SK-N-SH treated with all-trans-retinoic acid at 6 μM for 48 hours (cell line): ENCODE measurements around the gene RAP2A.

Experiments used
- ATAC-seq: fragments of 200-7000 bp; cut with Tn5 transposase; 3 replicates; pipeline ENCODE4 v1.9.1; 2020; ENCODE audit warnings: mild to moderate bottlenecking, moderate library complexity
- ARNTL ChIP-seq: fragments of 450-650 bp; formaldehyde crosslinking; IDR thresholded peaks from 2 replicates; pipeline ENCODE4 v1.5.0; 2020; ENCODE audit warnings: low read depth, mild to moderate bottlenecking, moderate library complexity, borderline replicate concordance
- BACH2 ChIP-seq: fragments of 250-450 bp; sonication (Bioruptor Pico); IDR thresholded peaks from 2 replicates; pipeline ENCODE4 v1.9.0; 2021; ENCODE audit warnings: mild to moderate bottlenecking, borderline replicate concordance
- CREB5 ChIP-seq: fragments of 250-450 bp; sonication (Bioruptor Pico); IDR thresholded peaks from 2 replicates; pipeline ENCODE4 v1.5.1; 2020; ENCODE audit warnings: low read depth, mild to moderate bottlenecking, moderate library complexity
- CSDC2 ChIP-seq: fragments of 250-450 bp; sonication (Bioruptor Pico); IDR thresholded peaks from 2 replicates; pipeline ENCODE4 v1.5.0; 2020; ENCODE audit warnings: mild to moderate bottlenecking, moderate library complexity
- ESRRG ChIP-seq: fragments of 250-450 bp; sonication (Bioruptor Pico); IDR thresholded peaks from 2 replicates; pipeline ENCODE4 v1.6.1; 2021; ENCODE audit warnings: mild to moderate bottlenecking
- GLIS3 ChIP-seq: fragments of 250-450 bp; sonication (Bioruptor Pico); IDR thresholded peaks from 2 replicates; pipeline ENCODE4 v1.5.0; 2020; ENCODE audit warnings: mild to moderate bottlenecking, moderate library complexity
- ISL1 ChIP-seq: fragments of 250-450 bp; sonication (Bioruptor Pico); IDR thresholded peaks from 2 replicates; pipeline ENCODE4 v2.1.2; 2022; ENCODE audit warnings: mild to moderate bottlenecking, moderate library complexity
- OSR1 ChIP-seq: fragments of 250-450 bp; sonication (Bioruptor Pico); IDR thresholded peaks from 2 replicates; pipeline ENCODE4 v1.8.0; 2022; ENCODE audit warnings: moderate library complexity, mild to moderate bottlenecking, inconsistent platforms
- PATZ1 ChIP-seq: fragments of 250-450 bp; sonication (Bioruptor Pico); IDR thresholded peaks from 2 replicates; pipeline ENCODE4 v1.8.0; 2020; ENCODE audit warnings: mild to moderate bottlenecking, moderate library complexity, borderline replicate concordance
- POU6F1 ChIP-seq: fragments of 250-450 bp; sonication (Bioruptor Pico); IDR thresholded peaks from 2 replicates; pipeline ENCODE4 v1.8.0; 2021; ENCODE audit warnings: low read depth, mild to moderate bottlenecking, moderate library complexity, borderline replicate concordance
- PPARA ChIP-seq: fragments of 250-450 bp; sonication (Bioruptor Pico); IDR thresholded peaks from 2 replicates; pipeline ENCODE4 v1.5.0; 2020; ENCODE audit warnings: mild to moderate bottlenecking, borderline replicate concordance
- RARB ChIP-seq: fragments of 250-450 bp; sonication (Bioruptor Pico); IDR thresholded peaks from 2 replicates; pipeline ENCODE4 v1.8.0; 2021; ENCODE audit warnings: mild to moderate bottlenecking, moderate library complexity
- TCF4 ChIP-seq: fragments of 250-450 bp; sonication (Bioruptor Pico); IDR thresholded peaks from 2 replicates; pipeline ENCODE4 v1.8.0; 2021; ENCODE audit warnings: mild to moderate bottlenecking, moderate library complexity, borderline replicate concordance
- TOX ChIP-seq: fragments of 250-450 bp; sonication (Bioruptor Pico); IDR thresholded peaks from 2 replicates; pipeline ENCODE4 v1.8.0; 2021; ENCODE audit warnings: mild to moderate bottlenecking, moderate library complexity, borderline replicate concordance
- ZC3H10 ChIP-seq: fragments of 250-450 bp; sonication (Bioruptor Pico); IDR thresholded peaks from 2 replicates; pipeline ENCODE4 v1.5.1; 2021; ENCODE audit warnings: mild to moderate bottlenecking, moderate library complexity
- ZFP3 ChIP-seq: fragments of 250-450 bp; sonication (Bioruptor Pico); IDR thresholded peaks from 2 replicates; pipeline ENCODE4 v1.5.0; 2020; ENCODE audit warnings: mild to moderate bottlenecking, moderate library complexity
- ZFP30 ChIP-seq: fragments of 450-650 bp; formaldehyde crosslinking; IDR thresholded peaks from 2 replicates; pipeline ENCODE4 v1.5.0; 2022; ENCODE audit warnings: mild to moderate bottlenecking, moderate library complexity
- ZNF565 ChIP-seq: fragments of 450-650 bp; formaldehyde crosslinking; conservative IDR thresholded peaks from 2 replicates; pipeline ENCODE4 v1.5.0; 2020; ENCODE audit warnings: low read depth, mild to moderate bottlenecking, moderate library complexity
- ZNF70 ChIP-seq: fragments of 450-650 bp; formaldehyde crosslinking; IDR thresholded peaks from 2 replicates; pipeline ENCODE4 v1.5.0; 2020; ENCODE audit warnings: mild to moderate bottlenecking, moderate library complexity
- ZNF8 ChIP-seq: fragments of 450-650 bp; formaldehyde crosslinking; IDR thresholded peaks from 2 replicates; pipeline ENCODE4 v1.5.0; 2020; ENCODE audit warnings: mild to moderate bottlenecking, moderate library complexity

Gene RAP2A

GRCh38 chr13:97422118-97423054, 11.6 kb upstream of the RAP2A start (continued):
- TF ChIP-seq ZC3H10 (no peak), CREB5 (no peak), ZNF565 (CRISPR knock-in tag) (no peak), TCF4 (CRISPR knock-in tag) (no peak), PPARA (CRISPR knock-in tag) (no peak)

- ATAC-seq = no peak
- TF ChIP-seq ZNF70 (CRISPR knock-in tag) (no peak), CSDC2 (CRISPR knock-in tag) (no peak), TOX (no peak), RARB (CRISPR knock-in tag) (no peak), ESRRG (CRISPR knock-in tag) (no peak), ZFP30 (CRISPR knock-in tag) (no peak), ZC3H10 (no peak), PATZ1 (CRISPR knock-in tag) (no peak), BACH2 (CRISPR knock-in tag) (no peak), ARNTL (CRISPR knock-in tag) (no peak), ZNF565 (CRISPR knock-in tag) (no peak), OSR1 (no peak), POU6F1 (CRISPR knock-in tag) (no peak)
These were observed 10.5 kb upstream of the RAP2A start for GRCh38 chr13:97423300-97424045.

GRCh38 chr13:97425590-97425989, 8.4 kb upstream of the RAP2A start:
- TF ChIP-seq CREB5 = no peak
- TF ChIP-seq ZFP3 (CRISPR knock-in tag) = no peak
- TF ChIP-seq GLIS3 (CRISPR knock-in tag) = no peak
- no peak for TF ChIP-seq ZNF8 (CRISPR knock-in tag)
- TF ChIP-seq RARB (CRISPR knock-in tag) = no peak
- TF ChIP-seq ESRRG (CRISPR knock-in tag) = no peak
- no peak for TF ChIP-seq BACH2 (CRISPR knock-in tag)
- no peak for TF ChIP-seq ZNF565 (CRISPR knock-in tag)
- TF ChIP-seq, all 23 proteins: peak for 0
- no peak for ATAC-seq

GRCh38 chr13:97426695-97427094, 7.3 kb upstream of the RAP2A start:
- TF ChIP-seq ISL1 (CRISPR knock-in tag) = no peak
- TF ChIP-seq CSDC2 (CRISPR knock-in tag) = no peak
- no peak for TF ChIP-seq ZNF565 (CRISPR knock-in tag)
- TF ChIP-seq OSR1 = no peak
- no peak for TF ChIP-seq ESRRG (CRISPR knock-in tag)
- TF ChIP-seq, all 23 proteins: peak for 0
- ATAC-seq = no peak
